NCI-H748 (cell line): ENCODE results near the gene EPAS1.

Source experiments
- DNase-seq: peaks from one replicate; lab custom pipeline; 2025; ENCODE audit not compliant: unreplicated experiment; lab: John Stamatoyannopoulos, UW

Gene EPAS1

GRCh38 chr2:46404181-46404759 lies 107.1 kb downstream of the EPAS1 start:
- no peak for DNase-seq

GRCh38 chr2:46407852-46408455 lies 110.7 kb downstream of the EPAS1 start:
- no peak for DNase-seq

GRCh38 chr2:46409756-46410155 lies 112.5 kb downstream of the EPAS1 start:
- no peak for DNase-seq

GRCh38 chr2:46410273-46411244 lies 113.4 kb downstream of the EPAS1 start:
- DNase-seq, result no peak

- no peak for DNase-seq
These were observed 114.0 kb downstream of the EPAS1 start for GRCh38 chr2:46411245-46411641.

GRCh38 chr2:46411985-46412384 lies 114.8 kb downstream of the EPAS1 start:
- no peak for DNase-seq

GRCh38 chr2:46413111-46413510 lies 115.9 kb downstream of the EPAS1 start:
- no peak for DNase-seq

- DNase-seq, result no peak
These were observed 116.4 kb downstream of the EPAS1 start for GRCh38 chr2:46413631-46414030.

- no peak for DNase-seq
These were observed 117.5 kb downstream of the EPAS1 start for GRCh38 chr2:46414701-46415100.

- DNase-seq, result no peak
These were observed 119.1 kb downstream of the EPAS1 start for GRCh38 chr2:46416280-46416679.

GRCh38 chr2:46416739-46417403 lies 119.7 kb downstream of the EPAS1 start:
- no peak for DNase-seq

- no peak for DNase-seq
These were observed 123.7 kb downstream of the EPAS1 start for GRCh38 chr2:46420945-46421344.

- no peak for DNase-seq
These were observed 124.2 kb downstream of the EPAS1 start for GRCh38 chr2:46421361-46421760.

GRCh38 chr2:46422717-46423394 lies 125.6 kb downstream of the EPAS1 start:
- no peak for DNase-seq

- DNase-seq, result no peak
These were observed 127.7 kb downstream of the EPAS1 start for GRCh38 chr2:46424937-46425336.

GRCh38 chr2:46428911-46429436 lies 131.8 kb downstream of the EPAS1 start:
- DNase-seq, result no peak

GRCh38 chr2:46430413-46430812 lies 133.2 kb downstream of the EPAS1 start:
- no peak for DNase-seq

- no peak for DNase-seq
These were observed 133.8 kb downstream of the EPAS1 start for GRCh38 chr2:46430992-46431391.

- no peak for DNase-seq
These were observed 134.5 kb downstream of the EPAS1 start for GRCh38 chr2:46431481-46432235.

- DNase-seq, result no peak
These were observed 137.7 kb downstream of the EPAS1 start for GRCh38 chr2:46434851-46435273.
